ENCODE data around the gene RHOC.

The RHOC gene

GRCh38 chr1:112716133-112716720, 9.3 kb upstream of the RHOC start:
- FAIRE-seq (no peak), DNase-seq (ENCODE audit: insufficient read length, low spot score) (peak; percentile 79)
- TF ChIP-seq, protein P1, sequence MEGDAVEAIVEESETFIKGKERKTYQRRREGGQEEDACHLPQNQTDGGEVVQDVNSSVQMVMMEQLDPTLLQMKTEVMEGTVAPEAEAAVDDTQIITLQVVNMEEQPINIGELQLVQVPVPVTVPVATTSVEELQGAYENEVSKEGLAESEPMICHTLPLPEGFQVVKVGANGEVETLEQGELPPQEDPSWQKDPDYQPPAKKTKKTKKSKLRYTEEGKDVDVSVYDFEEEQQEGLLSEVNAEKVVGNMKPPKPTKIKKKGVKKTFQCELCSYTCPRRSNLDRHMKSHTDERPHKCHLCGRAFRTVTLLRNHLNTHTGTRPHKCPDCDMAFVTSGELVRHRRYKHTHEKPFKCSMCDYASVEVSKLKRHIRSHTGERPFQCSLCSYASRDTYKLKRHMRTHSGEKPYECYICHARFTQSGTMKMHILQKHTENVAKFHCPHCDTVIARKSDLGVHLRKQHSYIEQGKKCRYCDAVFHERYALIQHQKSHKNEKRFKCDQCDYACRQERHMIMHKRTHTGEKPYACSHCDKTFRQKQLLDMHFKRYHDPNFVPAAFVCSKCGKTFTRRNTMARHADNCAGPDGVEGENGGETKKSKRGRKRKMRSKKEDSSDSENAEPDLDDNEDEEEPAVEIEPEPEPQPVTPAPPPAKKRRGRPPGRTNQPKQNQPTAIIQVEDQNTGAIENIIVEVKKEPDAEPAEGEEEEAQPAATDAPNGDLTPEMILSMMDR (IDR thresholded peaks at IDR 0.05; ENCODE audit: insufficient read depth, missing control alignments) = peak; percentile 94

DNA sequence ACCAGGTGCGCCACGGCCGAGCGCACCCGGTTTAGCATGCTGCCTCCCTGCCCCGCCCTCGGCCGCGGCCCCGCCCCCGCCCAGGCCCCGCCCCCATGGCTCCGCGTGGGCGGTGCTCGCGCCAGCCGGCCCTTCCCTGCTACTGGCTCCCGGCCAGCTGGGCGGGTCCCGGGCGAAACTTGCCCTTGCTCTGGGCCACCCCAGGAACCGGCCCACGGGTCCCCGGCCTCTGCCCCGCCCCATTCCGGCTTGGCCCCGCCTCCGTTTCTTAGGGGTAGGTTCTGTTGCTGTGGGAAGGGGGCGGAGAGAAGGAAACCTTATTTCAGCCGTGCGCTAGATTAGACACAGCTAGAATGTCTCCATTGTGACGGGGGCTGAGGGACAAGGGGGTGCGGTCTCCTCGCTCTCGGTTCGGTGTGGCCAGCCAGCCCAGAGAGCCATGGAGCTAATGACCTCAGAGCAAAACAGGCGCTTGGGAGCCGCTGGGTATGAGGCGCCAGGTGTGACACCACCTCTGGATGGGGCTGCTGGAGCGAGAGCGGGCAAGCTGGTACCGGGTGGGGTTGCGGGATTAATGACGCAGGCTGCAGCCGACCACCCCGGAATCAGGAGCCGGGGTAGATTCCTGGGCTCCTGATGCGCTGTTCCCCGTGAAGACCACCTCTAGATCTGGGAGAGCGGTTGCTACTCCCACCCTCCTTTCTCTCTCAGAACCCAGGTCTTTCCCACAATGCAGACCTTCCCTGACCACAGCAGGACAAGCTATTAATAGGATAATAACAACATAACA, 8.5 kb upstream of the RHOC start, which contains the start of gene PPM1J:
TSS of gene PPM1J (minus strand) at position 69 of the 790 bp plus-strand sequence. CDS start at position 38, 31 bp downstream.
- FAIRE-seq = no peak
- peak; percentile 93 for DNase-seq (ENCODE audit: insufficient read length, low spot score)
- TF ChIP-seq, protein P1 (IDR thresholded peaks at IDR 0.05; ENCODE audit: insufficient read depth, missing control alignments) = no peak

GRCh38 chr1:112714313-112715263, 7.7 kb upstream of the RHOC start:
- TF ChIP-seq, protein P1 (IDR thresholded peaks at IDR 0.05; ENCODE audit: insufficient read depth, missing control alignments) = no peak

GRCh38 chr1:112713466-112714312, 6.8 kb upstream of the RHOC start:
- TF ChIP-seq, protein P1 (IDR thresholded peaks at IDR 0.05; ENCODE audit: insufficient read depth, missing control alignments) = no peak
- FAIRE-seq (no peak), DNase-seq (ENCODE audit: insufficient read length, low spot score) (no peak)

More at GRCh38 chr1:112714313-112715263, 7.7 kb upstream of the RHOC start:
- FAIRE-seq = no peak
- DNase-seq (ENCODE audit: insufficient read length, low spot score) = no peak

- TF ChIP-seq, protein P1 (IDR thresholded peaks at IDR 0.05; ENCODE audit: insufficient read depth, missing control alignments) = no peak
- FAIRE-seq (no peak), DNase-seq (ENCODE audit: insufficient read length, low spot score) (no peak)
Measured at GRCh38 chr1:112712701-112713128, 5.8 kb upstream of the RHOC start.

GRCh38 chr1:112712191-112712590, 5.3 kb upstream of the RHOC start:
- TF ChIP-seq, protein P1 (IDR thresholded peaks at IDR 0.05; ENCODE audit: insufficient read depth, missing control alignments) = no peak
- DNase-seq (ENCODE audit: insufficient read length, low spot score) = no peak
- no peak for FAIRE-seq
